SK-N-SH (cell line): ENCODE measurements around the gene GNAS-AS1.

Experiments used
- CTCF ChIP-seq: fragments of 200-600 bp; sonication (generic); IDR thresholded peaks from 2 replicates; pipeline ENCODE4 v1.6.1; 2017; ENCODE audit warnings: antibody characterized with exemption, mild to moderate bottlenecking, moderate library complexity
- FOSL2 ChIP-seq: IDR thresholded peaks from 2 replicates; pipeline ENCODE4 v1.4.0; 2012; ENCODE audit warnings: low read depth, mild to moderate bottlenecking, moderate library complexity, borderline replicate concordance
- TAF1 ChIP-seq: IDR thresholded peaks from 2 replicates; pipeline ENCODE4 v1.6.1; 2012; ENCODE audit warnings: low read depth, mild to moderate bottlenecking, low read length, moderate library complexity, borderline replicate concordance

- TF ChIP-seq TAF1: no peak
- no peak for TF ChIP-seq FOSL2
- TF ChIP-seq CTCF: no peak
Observed at GRCh38 chr20:58837717-58838116, 13.0 kb downstream of the GNAS-AS1 start.
